ENCODE results near the gene RALGAPB.
"Not testable (repeated sequence)": the region's sequence is repeated elsewhere in the genome, so short reads cannot be mapped to it uniquely, and the experiment has no call there.

GRCh38 chr20:38594281-38594680, 121.6 kb downstream of the RALGAPB start:
- not testable (repeated sequence) for TF ChIP-seq POLR2A (IDR thresholded peaks at IDR 0.05; ENCODE audit: low read length); GATA1 (IDR thresholded peaks at IDR 0.05; ENCODE audit: low read depth, low read length)

Data from erythroblast (primary cell).